IPS DF 6.9 (cell line): Measurements from ENCODE around the gene UBE2D4.

ENCODE experiments used
- DNase-seq: peaks from one replicate; pipeline ENCODE4 v3.0.0-alpha.2; 2013; ENCODE audit warnings: low read depth, low spot score
- H3K27ac ChIP-seq: one replicate; pipeline ENCODE4 v1.5.1; 2013; ENCODE audit warnings: low read length, control low read depth
- H3K27me3 ChIP-seq: 2 replicates; pipeline ENCODE4 v1.6.1; 2013; ENCODE audit warnings: mild to moderate bottlenecking, low read length; ENCODE audit not compliant: control insufficient read depth, insufficient read depth
- H3K36me3 ChIP-seq: 2 replicates; pipeline ENCODE4 v1.6.1; 2013; ENCODE audit warnings: low read length; ENCODE audit not compliant: control insufficient read depth, insufficient read depth
- H3K4me1 ChIP-seq: 2 replicates; pipeline ENCODE4 v1.6.1; 2013; ENCODE audit warnings: low read length; ENCODE audit not compliant: control insufficient read depth, insufficient read depth
- H3K4me3 ChIP-seq: 2 replicates; pipeline ENCODE4 v1.5.1; 2013; ENCODE audit warnings: mild to moderate bottlenecking, low read length
- H3K9me3 ChIP-seq: 2 replicates; pipeline ENCODE4 v1.6.1; 2013; ENCODE audit warnings: low read length, inconsistent platforms; ENCODE audit not compliant: control insufficient read depth, insufficient read depth
- WGBS: extraction: QIAGEN DNeasy Blood & Tissue Kit; methylation state at CpG from one replicate; pipeline ENCODE4 v1.1.7; 2013; ENCODE audit warnings: mixed read lengths, missing lambda C conversion rate; ENCODE audit not compliant: insufficient read length, insufficient coverage; 5-methylcytosine and 5-hydroxymethylcytosine counted together

UBE2D4 gene

DNA sequence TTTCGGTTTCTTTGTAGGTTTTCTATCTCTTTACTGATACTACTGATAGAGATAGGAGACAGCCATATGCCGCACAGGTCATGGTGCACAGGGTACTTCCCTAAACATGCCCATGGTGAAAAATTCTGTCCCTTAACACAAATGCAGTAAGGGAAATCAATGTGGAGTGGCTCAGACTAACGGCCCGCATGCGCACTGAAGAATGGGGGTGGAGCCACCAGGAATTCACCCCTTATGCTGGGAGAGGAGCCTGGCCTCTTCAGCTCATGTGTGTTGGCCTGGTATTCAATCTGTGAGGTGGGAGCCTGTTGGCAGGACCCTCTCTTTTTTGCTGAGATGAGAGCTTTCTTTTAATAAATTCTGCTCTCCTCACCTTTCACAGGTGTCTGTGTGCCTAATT, 11.4 kb upstream of the UBE2D4 start:
- H3K27me3 ChIP-seq, result no peaks in the 10 kb centered on the region
- no CpG with 5 or more reads among the region's 5 CpGs for WGBS
- H3K27ac ChIP-seq, result no peak overlapping the region
- H3K4me1 ChIP-seq, result no peaks in the 10 kb centered on the region
- 0 out of 2 replicates have a peak, but pooled peaks cover 2% of the 10 kb centered on the region for H3K9me3 ChIP-seq
- no peaks in the 10 kb centered on the region for H3K36me3 ChIP-seq
- no peak overlapping the region for H3K4me3 ChIP-seq
- no peak for DNase-seq

DNA sequence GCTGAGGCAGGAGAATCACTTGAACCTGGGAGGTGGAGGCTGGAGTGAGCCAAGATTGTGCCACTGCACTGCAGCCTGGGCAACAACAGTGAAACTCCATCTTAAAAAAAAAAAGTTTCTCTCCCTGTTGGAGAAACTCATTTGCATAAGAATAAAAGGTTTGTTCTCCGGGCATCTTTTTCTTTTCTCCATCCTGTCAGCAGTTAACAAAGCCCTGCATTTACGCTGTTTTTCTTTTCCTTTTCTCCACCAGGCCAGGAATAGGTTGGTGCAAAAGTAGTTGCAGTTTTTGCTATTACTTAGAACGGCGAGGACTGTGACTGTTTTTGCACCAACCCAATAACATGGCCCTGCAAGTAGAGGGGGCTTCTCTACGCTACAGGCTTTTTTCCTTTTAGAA, 10.3 kb upstream of the UBE2D4 start:
- no CpG with 5 or more reads among the region's 5 CpGs for WGBS
- no peaks in the 10 kb centered on the region for H3K27me3 ChIP-seq
- H3K4me1 ChIP-seq, result no peaks in the 10 kb centered on the region
- 0 out of 2 replicates have a peak, but pooled peaks cover 2% of the 10 kb centered on the region for H3K9me3 ChIP-seq
- no peak for DNase-seq
- H3K27ac ChIP-seq, result no peak overlapping the region
- no peak overlapping the region for H3K4me3 ChIP-seq
- H3K36me3 ChIP-seq, result no peaks in the 10 kb centered on the region

GRCh38 chr7:43921423-43921822, 4.8 kb upstream of the UBE2D4 start:
- H3K4me3 ChIP-seq, result no peak overlapping the region
- H3K9me3 ChIP-seq, result 0 out of 2 replicates have a peak, but pooled peaks cover 2% of the 10 kb centered on the region
- no peaks in the 10 kb centered on the region; the same call in 1 of the 2 replicates for H3K27me3 ChIP-seq
- DNase-seq, result no peak
- no CpG with 5 or more reads among the region's 2 CpGs for WGBS
- H3K36me3 ChIP-seq, result no peaks in the 10 kb centered on the region
- H3K27ac ChIP-seq, result no peak overlapping the region
- no peaks in the 10 kb centered on the region for H3K4me1 ChIP-seq

DNA sequence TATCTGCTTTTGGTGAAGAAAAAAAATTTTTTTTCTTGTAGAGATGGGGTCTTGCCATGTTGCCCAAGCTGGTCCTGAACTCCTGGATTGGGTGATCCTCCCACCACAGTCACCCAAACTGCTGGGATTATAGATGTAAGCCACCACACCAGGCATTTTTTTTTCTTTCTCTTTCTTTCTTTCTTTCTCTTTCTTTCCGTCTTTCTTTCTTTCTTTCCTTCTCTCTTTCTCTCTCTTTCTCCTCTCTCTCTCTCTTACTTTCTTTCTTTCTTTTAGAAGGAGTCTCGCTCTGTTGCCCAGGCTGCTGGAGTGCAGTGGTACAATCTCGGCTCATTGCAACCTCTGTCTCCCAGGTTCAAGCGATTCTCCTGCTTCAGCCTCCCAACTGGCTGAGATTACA, 3.5 kb upstream of the UBE2D4 start:
- H3K36me3 ChIP-seq, result no peaks in the 10 kb centered on the region
- H3K27ac ChIP-seq, result no peak overlapping the region
- H3K4me1 ChIP-seq, result no peaks in the 10 kb centered on the region
- no peak overlapping the region for H3K4me3 ChIP-seq
- no peak for DNase-seq
- peaks cover 2% of the 10 kb centered on the region; the same call in 1 of the 2 replicates for H3K27me3 ChIP-seq
- no CpG with 5 or more reads among the region's 4 CpGs for WGBS
- H3K9me3 ChIP-seq, result no peaks in the 10 kb centered on the region

DNA sequence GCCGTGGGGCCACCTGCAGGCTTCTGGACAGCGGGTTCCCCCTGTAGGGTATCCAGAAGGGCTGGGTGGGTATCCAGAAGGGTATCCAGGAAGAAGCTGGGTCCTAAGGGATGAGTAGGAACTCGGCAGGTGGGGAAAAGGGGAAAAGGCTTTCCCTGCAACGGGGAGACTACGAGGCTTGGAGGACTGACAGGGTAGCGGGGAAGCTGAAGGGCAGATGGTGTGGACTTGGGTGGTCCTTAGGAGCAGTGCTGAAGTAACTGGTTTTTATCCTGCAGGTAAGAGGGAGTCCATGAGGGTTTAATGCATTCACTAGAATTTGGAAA, 525 bp downstream of the UBE2D4 start:
- H3K36me3 ChIP-seq, result no peaks in the 10 kb centered on the region
- peaks cover 2% of the 10 kb centered on the region; the same call in 1 of the 2 replicates for H3K27me3 ChIP-seq
- no peak for DNase-seq
- H3K9me3 ChIP-seq, result no peaks in the 10 kb centered on the region
- H3K4me3 ChIP-seq, result peak overlapping the region; percentile 32; the same call in 1 of the 2 replicates
- no peaks in the 10 kb centered on the region for H3K4me1 ChIP-seq
- H3K27ac ChIP-seq, result no peak overlapping the region
- no CpG with 5 or more reads among the region's 6 CpGs for WGBS

GRCh38 chr7:43927810-43928209, 1.6 kb downstream of the UBE2D4 start:
- peaks cover 2% of the 10 kb centered on the region; the same call in 1 of the 2 replicates for H3K27me3 ChIP-seq
- H3K9me3 ChIP-seq, result no peaks in the 10 kb centered on the region
- H3K27ac ChIP-seq, result no peak overlapping the region
- WGBS, result no CpG with 5 or more reads among the region's 4 CpGs
- H3K4me1 ChIP-seq, result no peaks in the 10 kb centered on the region
- no peaks in the 10 kb centered on the region for H3K36me3 ChIP-seq
- DNase-seq, result no peak
- H3K4me3 ChIP-seq, result no peak overlapping the region

DNA sequence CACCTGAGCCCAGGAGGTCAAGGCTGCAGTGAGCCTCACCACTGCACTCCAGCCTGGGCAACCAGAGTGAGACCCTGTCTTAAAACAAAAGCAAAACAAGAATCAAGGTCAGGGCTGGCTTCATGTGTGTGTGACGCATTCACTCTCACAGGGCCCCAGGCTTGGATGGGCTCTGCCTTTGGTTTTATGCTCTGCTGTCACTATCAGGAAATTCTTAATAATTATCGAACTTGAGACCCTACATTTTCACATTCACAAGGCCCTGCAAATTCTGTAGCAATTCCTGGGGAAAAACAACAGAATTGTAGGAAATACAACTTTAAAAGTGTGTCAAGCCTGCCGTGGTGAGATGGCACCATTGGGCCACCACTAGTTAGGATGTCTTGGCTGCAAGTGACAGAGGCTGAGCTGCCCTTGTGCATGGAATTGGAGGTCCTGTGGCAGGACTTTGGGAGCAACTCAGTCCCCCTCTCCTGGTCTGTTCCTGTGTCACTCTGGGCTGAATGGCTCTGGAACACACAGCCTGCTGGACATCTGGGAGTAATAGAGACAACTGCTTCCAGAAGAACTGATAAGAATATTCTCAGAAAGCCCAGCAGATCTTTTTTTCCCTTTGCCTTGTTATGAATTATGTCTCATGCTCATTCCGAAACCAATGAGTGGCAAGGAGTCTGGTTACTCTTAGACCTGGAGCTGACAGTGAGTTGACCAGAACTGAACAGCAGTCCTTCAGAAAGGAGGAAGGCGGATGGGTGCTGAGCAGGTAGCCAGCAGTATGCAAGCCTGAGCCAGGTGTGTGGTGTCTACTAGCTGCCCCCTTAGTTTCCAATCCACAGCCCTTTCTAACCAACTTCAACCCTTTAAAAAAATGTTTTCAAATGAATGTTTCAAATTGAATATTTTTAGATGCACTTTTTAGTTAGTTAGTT, 3.6 kb downstream of the UBE2D4 start:
- Histone ChIP-seq H3K27me3 (peaks cover 2% of the 10 kb centered on the region; the same call in 1 of the 2 replicates), H3K27ac (no peak overlapping the region), H3K9me3 (no peaks in the 10 kb centered on the region), H3K4me1 (no peaks in the 10 kb centered on the region), H3K4me3 (no peak overlapping the region), H3K36me3 (no peaks in the 10 kb centered on the region)
- no peak for DNase-seq
- WGBS, result no CpG with 5 or more reads among the region's 5 CpGs

DNA sequence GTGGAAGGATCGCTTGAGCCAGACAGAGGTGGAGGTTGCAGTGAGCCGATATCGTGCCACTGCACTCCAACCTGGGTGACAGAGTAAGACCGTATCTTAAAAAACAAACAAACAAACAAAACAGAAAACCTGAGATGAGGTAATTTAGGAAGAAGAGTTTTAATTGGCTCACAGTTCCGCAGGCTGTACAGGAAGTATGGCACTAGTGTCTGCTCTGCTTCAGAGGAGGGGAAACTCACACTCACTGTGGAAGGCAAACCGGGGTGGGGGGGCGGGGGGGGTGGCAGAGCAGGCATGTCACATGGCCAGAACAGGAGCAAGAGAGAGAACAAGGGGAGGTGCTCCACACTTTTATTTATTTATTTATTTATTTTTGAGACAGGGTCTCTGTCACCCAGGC, 5.1 kb downstream of the UBE2D4 start:
- no peak for DNase-seq
- Histone ChIP-seq H3K27ac (no peak overlapping the region), H3K27me3 (0 out of 2 replicates have a peak, but pooled peaks cover 2% of the 10 kb centered on the region), H3K36me3 (no peaks in the 10 kb centered on the region), H3K9me3 (no peaks in the 10 kb centered on the region), H3K4me3 (no peak overlapping the region), H3K4me1 (no peaks in the 10 kb centered on the region)
- no CpG with 5 or more reads among the region's 7 CpGs for WGBS

- no peak overlapping the region for H3K27ac ChIP-seq
- H3K4me3 ChIP-seq, result no peak overlapping the region
- no peaks in the 10 kb centered on the region for H3K27me3 ChIP-seq
- no peaks in the 10 kb centered on the region for H3K36me3 ChIP-seq
- H3K4me1 ChIP-seq, result no peaks in the 10 kb centered on the region
- no peak for DNase-seq
- H3K9me3 ChIP-seq, result no peaks in the 10 kb centered on the region
- no CpG with 5 or more reads among the region's 3 CpGs for WGBS
These were observed 7.8 kb downstream of the UBE2D4 start for GRCh38 chr7:43933902-43934560.

DNA sequence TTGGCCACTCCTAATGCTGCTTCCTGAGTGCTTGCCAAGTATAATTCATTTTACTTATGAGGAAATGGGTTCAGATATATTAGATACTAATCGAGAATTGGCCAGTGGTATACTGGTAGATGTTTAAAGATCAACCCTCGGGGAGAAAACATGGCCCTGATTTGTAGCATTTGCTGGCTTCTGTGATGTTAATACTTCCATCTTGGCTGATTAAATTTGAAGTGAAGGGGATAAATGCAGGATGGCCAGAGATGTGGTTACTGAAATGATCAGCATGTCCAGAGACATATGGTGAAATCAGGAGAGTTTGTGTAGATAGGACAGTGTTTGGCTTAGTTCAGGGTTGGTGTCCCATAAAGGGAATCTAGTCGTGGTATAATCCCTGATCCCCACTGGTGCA, 11.2 kb downstream of the UBE2D4 start:
- no peaks in the 10 kb centered on the region for H3K27me3 ChIP-seq
- WGBS, result no CpG with 5 or more reads among the region's 3 CpGs
- H3K4me1 ChIP-seq, result no peaks in the 10 kb centered on the region
- H3K36me3 ChIP-seq, result no peaks in the 10 kb centered on the region
- no peaks in the 10 kb centered on the region for H3K9me3 ChIP-seq
- H3K27ac ChIP-seq, result no peak overlapping the region
- H3K4me3 ChIP-seq, result no peak overlapping the region
- DNase-seq, result no peak
